Coronary artery (tissue), 2 donors: ENCODE results near the gene PTPRE.

Experiments used
- DNase-seq: peaks from one replicate; pipeline ENCODE4 v3.0.0-alpha.2; 2017; ENCODE audit warnings: low spot score
- H3K27ac ChIP-seq, 2 donors: fragments of 200-600 bp; sonication (generic); one replicate each; pipeline ENCODE4 v1.5.1; 2016 to 2019
- H3K4me3 ChIP-seq: fragments of 200-600 bp; sonication (generic); 2 replicates; pipeline ENCODE4 v1.5.1; 2016; ENCODE audit warnings: mild to moderate bottlenecking, moderate library complexity
- CTCF ChIP-seq: fragments of 200-600 bp; sonication (generic); IDR thresholded peaks from one replicate; pipeline ENCODE4 v1.5.1; 2019; ENCODE audit warnings: antibody characterized with exemption

The PTPRE gene

GRCh38 chr10:127998501-127999144 is 91.7 kb downstream of the PTPRE start:
- no peak overlapping the region for H3K4me3 ChIP-seq
- TF ChIP-seq CTCF: no peak
- DNase-seq: peak; percentile 28
- no peak overlapping the region for H3K27ac ChIP-seq

- H3K4me3 ChIP-seq: no peak overlapping the region
- DNase-seq: peak; percentile 28
- no peak for TF ChIP-seq CTCF
- no peak overlapping the region for H3K27ac ChIP-seq
Observed at GRCh38 chr10:127999297-128000129, 92.6 kb downstream of the PTPRE start.

GRCh38 chr10:128000471-128001362 is 93.8 kb downstream of the PTPRE start:
- no peak for TF ChIP-seq CTCF
- H3K27ac ChIP-seq: no peak overlapping the region
- DNase-seq: peak; percentile 28
- no peak overlapping the region for H3K4me3 ChIP-seq

GRCh38 chr10:128001363-128001745 is 94.5 kb downstream of the PTPRE start:
- no peak for TF ChIP-seq CTCF
- DNase-seq: peak; percentile 33
- no peak overlapping the region for H3K27ac ChIP-seq
- no peak overlapping the region for H3K4me3 ChIP-seq

- no peak for TF ChIP-seq CTCF
- peak; percentile 36 for DNase-seq
- Histone ChIP-seq H3K4me3 (no peak overlapping the region), H3K27ac (no peak overlapping the region)
Observed at GRCh38 chr10:128001849-128002248, 94.9 kb downstream of the PTPRE start.

- no peak for DNase-seq
- no peak for TF ChIP-seq CTCF
- no peak overlapping the region for H3K4me3 ChIP-seq
- no peak overlapping the region for H3K27ac ChIP-seq
Observed at GRCh38 chr10:128003521-128003920, 96.6 kb downstream of the PTPRE start.
